GM12878 (cell line): ENCODE measurements around the gene LCLAT1. TPM values are rescaled to one million over a fixed set of nuclear protein-coding genes. Genes with fewer than 3 reads are reported as not detected.

Experiments used
- ATAC-seq: fragments of 200-7000 bp; cut with Tn5 transposase; 3 replicates; pipeline ENCODE4 v1.9.1; 2020; ENCODE audit warnings: mild to moderate bottlenecking, moderate library complexity
- BruUV-seq: library from RNA; stranded (reverse); fragments of 400-500 nt; replicated peaks from 2 replicates; lab custom pipeline; 2021; lab: Mats Ljungman, UMichigan
- CTCF ChIA-PET: fragments of 300-600 bp; sonication (Branson Sonifier 250); formaldehyde crosslinking; extraction: SDS; loops from one replicate; lab custom pipeline; 2021; ENCODE audit warnings: inconsistent platforms; lab: Yijun Ruan, JAX
- POLR2A ChIA-PET: fragments of 350-600 bp; formaldehyde crosslinking; extraction: SDS; loops from one replicate; lab custom pipeline; 2021; ENCODE audit warnings: inconsistent platforms; lab: Charles Lee
- RAD21 ChIA-PET: fragments of 300-600 bp; sonication (Branson Sonifier 250); formaldehyde crosslinking; loops from one replicate; lab custom pipeline; 2023; ENCODE audit warnings: antibody characterized with exemption; ENCODE audit not compliant: unreplicated experiment; lab: Charles Lee
- SMC1A ChIA-PET: fragments of 300-600 bp; sonication (Branson Sonifier 250); formaldehyde crosslinking; loops from one replicate; lab custom pipeline; 2023; ENCODE audit not compliant: unreplicated experiment, uncharacterized antibody; lab: Charles Lee
- DNase-seq: peaks from one replicate; pipeline ENCODE4 v3.0.0-alpha.2; 2011; ENCODE audit warnings: low read depth, low spot score
- FAIRE-seq: peaks from 3 replicates; lab custom pipeline; 2011; peaks lifted over from hg19 to GRCh38; lab: Jason Lieb, UNC
- H2AFZ ChIP-seq: 2 replicates; pipeline ENCODE4 v1.6.0; 2011; ENCODE audit warnings: low read depth, low read length, control low read depth; ENCODE audit not compliant: control insufficient read depth
- H3K27ac ChIP-seq: 2 replicates; pipeline ENCODE4 v1.5.1; 2011; ENCODE audit warnings: control low read depth; ENCODE audit not compliant: control insufficient read depth, insufficient read depth
- H3K27me3 ChIP-seq, 2 experiments: replicated peaks in 1 of 2; 2 replicates each; pipeline versions ENCODE4 v1.6.0 to v1.6.1; 2011; ENCODE audit warnings: low read length in 1 of 2; ENCODE audit not compliant: control insufficient read depth in 2 of 2, insufficient read depth in 2 of 2
- H3K36me3 ChIP-seq, 2 experiments: 2 replicates each; pipeline ENCODE4 v1.5.1; 2011; ENCODE audit warnings: low read length in 1 of 2; ENCODE audit not compliant: control insufficient read depth in 2 of 2, insufficient read depth in 2 of 2
- H3K4me1 ChIP-seq: 2 replicates; pipeline ENCODE4 v1.6.1; 2011; ENCODE audit warnings: mild to moderate bottlenecking, low read length, moderate library complexity, mixed read lengths; ENCODE audit not compliant: control insufficient read depth, insufficient read depth
- H3K4me2 ChIP-seq: 2 replicates; pipeline ENCODE4 v1.6.0; 2011; ENCODE audit warnings: control low read depth; ENCODE audit not compliant: control insufficient read depth, insufficient read depth
- H3K4me3 ChIP-seq: fragments of 200-600 bp; sonication (generic); 2 replicates; pipeline ENCODE4 v1.5.1; 2016
- H3K79me2 ChIP-seq: 2 replicates; pipeline ENCODE4 v1.6.0; 2011; ENCODE audit warnings: low read length; ENCODE audit not compliant: control insufficient read depth, insufficient read depth
- H3K9ac ChIP-seq: 2 replicates; pipeline ENCODE4 v1.8.0; 2011; ENCODE audit warnings: low read length, control low read depth, mixed read lengths; ENCODE audit not compliant: control insufficient read depth, insufficient read depth
- H3K9me3 ChIP-seq: replicated peaks from 3 replicates; pipeline ENCODE4 v1.5.1; 2011; ENCODE audit warnings: mild to moderate bottlenecking, low read length; ENCODE audit not compliant: control insufficient read depth, insufficient read depth
- H4K20me1 ChIP-seq: 2 replicates; pipeline ENCODE4 v1.6.0; 2011; ENCODE audit not compliant: control insufficient read depth, insufficient read depth
- ATF2 ChIP-seq: IDR thresholded peaks from 2 replicates; pipeline ENCODE4 v1.6.1; 2012; ENCODE audit warnings: low read length, inconsistent platforms
- CUX1 ChIP-seq: IDR thresholded peaks from 2 replicates; pipeline ENCODE4 v1.6.1; 2012; ENCODE audit warnings: improper control_type of control experiment, low read depth, low read length; ENCODE audit not compliant: insufficient replicate concordance
- HDAC2 ChIP-seq: fragments of 200-600 bp; sonication (generic); IDR thresholded peaks from 2 replicates; pipeline ENCODE4 v1.6.1; 2017
- IKZF2 ChIP-seq, 2 experiments: fragments of 450-650 bp; IDR thresholded peaks; 2 replicates each; pipeline ENCODE4 v1.6.1; 2017; ENCODE audit warnings: mild to moderate bottlenecking in 2 of 2, moderate library complexity in 2 of 2
- IRF4 ChIP-seq: IDR thresholded peaks from 2 replicates; pipeline ENCODE4 v1.6.1; 2011; ENCODE audit warnings: low read depth, low read length
- NFIC ChIP-seq: IDR thresholded peaks from 2 replicates; pipeline ENCODE4 v1.6.1; 2012; ENCODE audit warnings: low read depth, mild to moderate bottlenecking, inconsistent platforms, low read length, moderate library complexity
- NFXL1 ChIP-seq: fragments of 450-650 bp; IDR thresholded peaks from 2 replicates; pipeline ENCODE4 v1.6.1; 2017; ENCODE audit warnings: antibody characterized with exemption, mild to moderate bottlenecking, borderline replicate concordance
- RAD21 ChIP-seq: IDR thresholded peaks from 2 replicates; pipeline ENCODE4 v1.6.1; 2011; ENCODE audit warnings: mild to moderate bottlenecking, low read depth, low read length, moderate library complexity; ENCODE audit not compliant: insufficient read depth
- RBBP5 ChIP-seq: fragments of 200-600 bp; sonication (generic); conservative IDR thresholded peaks from 2 replicates; pipeline ENCODE4 v1.6.1; 2016
- SMAD1 ChIP-seq: fragments of 450-650 bp; IDR thresholded peaks from 2 replicates; pipeline ENCODE4 v1.6.1; 2018; ENCODE audit warnings: mild to moderate bottlenecking, low read depth; ENCODE audit not compliant: partially characterized antibody
- STAT3 ChIP-seq: IDR thresholded peaks from 2 replicates; pipeline ENCODE4 v1.6.1; 2011; ENCODE audit warnings: low read depth, low read length, improper control_type of control experiment
- TCF12 ChIP-seq: IDR thresholded peaks from 2 replicates; pipeline ENCODE4 v1.6.1; 2011; ENCODE audit warnings: low read depth, mild to moderate bottlenecking, low read length
- ZNF24 ChIP-seq: fragments of 450-650 bp; IDR thresholded peaks from 2 replicates; pipeline ENCODE4 v1.6.1; 2017; ENCODE audit warnings: antibody characterized with exemption, mild to moderate bottlenecking
- ZNF622 ChIP-seq: fragments of 450-650 bp; IDR thresholded peaks from 2 replicates; pipeline ENCODE4 v1.6.1; 2017; ENCODE audit warnings: mild to moderate bottlenecking, inconsistent platforms
- WGBS: methylation state at CpG from one replicate; pipeline ENCODE4 v1.1.6; 2016; ENCODE audit warnings: low lambda C conversion rate; ENCODE audit not compliant: insufficient replicate concordance, insufficient coverage; ENCODE audit errors: missing lambda C conversion rate; 5-methylcytosine and 5-hydroxymethylcytosine counted together
- in situ Hi-C: fragments of 300-500 bp; cut with MboI; formaldehyde crosslinking; loops from 9 replicates; pipeline ENCODE4 v1.14.3; 2018; ENCODE audit warnings: mixed read lengths
- intact Hi-C: fragments of 100-400 bp; cut with micrococcal nuclease; formaldehyde crosslinking; loops from one replicate; pipeline ENCODE4 v1.14.2; 2022; ENCODE audit not compliant: unreplicated experiment
- polyA plus RNA-seq, 11 experiments: library from polyadenylated mRNA; depleted of rRNA in 4 of 11; unstranded in 6 of 11; stranded (reverse) in 5 of 11; fragments of >200 nt; fragmentation: Nextera tagmentation in 4 of 11; fragmentation: Illumina TruSeq in 1 of 11; extraction: Ambion mirVana in 4 of 11; extraction: Trizol in 1 of 11; gene quantifications; 1 replicate in 1 of 11; 2 replicates in 10 of 11; pipeline versions ENCODE4 v1.2.1 to v1.2.3, GENCODE V29; 2011 to 2016; ENCODE audit warnings: inconsistent platforms in 2 of 11, missing spikeins in 2 of 11, low read depth in 1 of 11
- total RNA-seq, 4 experiments: library from RNA; depleted of rRNA in 3 of 4; stranded (reverse); fragments of >200 nt in 3 of 4; fragmentation: Illumina TruSeq in 1 of 4; extraction: Trizol in 1 of 4; gene quantifications; 2 replicates each; pipeline versions ENCODE4 v1.2.1 to v1.2.3, GENCODE V29; 2013 to 2021

Gene LCLAT1
- total and polyA plus RNA-seq, 10 of the 15 experiments (the other 5 are each of a cell fraction or from before 2014, with no cell fraction given), result 8.1 to 33.0 (median 15.9) TPM

- Histone ChIP-seq H3K27me3 (no peaks in the 10 kb centered on the region), H3K9me3 (no peaks in the 10 kb centered on the region), H3K79me2 (peaks cover 8% of the 10 kb centered on the region), H3K4me2 (no peak overlapping the region), H3K9ac (no peak overlapping the region), H3K4me1 (peaks cover 3% of the 10 kb centered on the region; the same call in 1 of the 2 replicates), H3K27ac (no peak overlapping the region), H2AFZ (no peak overlapping the region), H3K36me3 (no peaks in the 10 kb centered on the region; a peak in 1 of 4 replicates), H3K4me3 (no peak overlapping the region), H4K20me1 (no peaks in the 10 kb centered on the region)
- no peak for ATAC-seq
- DNase-seq, result no peak
- intact Hi-C loops (no loop called here), in situ Hi-C loops (no loop called here)
- no TSS peak for BruUV-seq
- POLR2A ChIA-PET, result interaction anchor here (0.6 to 0.7 kb wide), 2 partner anchors 175 to 230 kb away, joined by 3 to 4 read pairs; no protein-coding TSS in a partner anchor
- SMC1A ChIA-PET, result interaction anchor here (0.5 to 1.0 kb wide), 2 partner anchors 43 to 117 kb away, joined by 3 read pairs; no protein-coding TSS in a partner anchor
- no peak for TF ChIP-seq IRF4
- no peak for TF ChIP-seq NFIC
- no peak for TF ChIP-seq IKZF2 (IDR thresholded peaks at IDR 0.05)
- TF ChIP-seq RAD21, result no peak
- TF ChIP-seq ZNF24, result no peak
- TF ChIP-seq TCF12, result no peak
- TF ChIP-seq HDAC2, result no peak
- TF ChIP-seq CUX1, result no peak
- no peak for TF ChIP-seq RBBP5
- no peak for TF ChIP-seq NFXL1
- TF ChIP-seq SMAD1, result no peak
- TF ChIP-seq ZNF622, result no peak
- no peak for TF ChIP-seq ATF2
- TF ChIP-seq STAT3, result no peak
- RAD21 ChIA-PET, result interaction anchor here (0.6 to 1.8 kb wide), 3 partner anchors 25 to 290 kb away, joined by 3 to 4 read pairs (median 3); no protein-coding TSS in a partner anchor
- FAIRE-seq, result no peak
- CTCF ChIA-PET, result interaction anchor here (0.5 to 1.5 kb wide), 3 partner anchors 89 to 289 kb away, joined by 3 read pairs; no protein-coding TSS in a partner anchor
- 81% methylated on average over 6 of the region's 6 CpGs for WGBS
These were observed 7.5 kb downstream of the LCLAT1 start for GRCh38 chr2:30454571-30454970.
